Skin of body (tissue), 2 donors: ENCODE results near the gene SCNN1G. TPM values are rescaled to one million over a fixed set of nuclear protein-coding genes. Genes with fewer than 3 reads are reported as not detected.
"Not testable (repeated sequence)": the region's sequence is repeated elsewhere in the genome, so short reads cannot be mapped to it uniquely, and the experiment has no call there.

Experiments
- DNase-seq: peaks from one replicate; lab custom pipeline; 2025; lab: John Stamatoyannopoulos, UW
- total RNA-seq: library from RNA; depleted of rRNA; stranded (reverse); fragments of >200 nt; gene quantifications from one replicate; pipeline ENCODE4 v1.2.3, GENCODE V29; 2014

SCNN1G gene
- total RNA-seq, 1 donor from 2014 or later, result 1.2 TPM

DNA sequence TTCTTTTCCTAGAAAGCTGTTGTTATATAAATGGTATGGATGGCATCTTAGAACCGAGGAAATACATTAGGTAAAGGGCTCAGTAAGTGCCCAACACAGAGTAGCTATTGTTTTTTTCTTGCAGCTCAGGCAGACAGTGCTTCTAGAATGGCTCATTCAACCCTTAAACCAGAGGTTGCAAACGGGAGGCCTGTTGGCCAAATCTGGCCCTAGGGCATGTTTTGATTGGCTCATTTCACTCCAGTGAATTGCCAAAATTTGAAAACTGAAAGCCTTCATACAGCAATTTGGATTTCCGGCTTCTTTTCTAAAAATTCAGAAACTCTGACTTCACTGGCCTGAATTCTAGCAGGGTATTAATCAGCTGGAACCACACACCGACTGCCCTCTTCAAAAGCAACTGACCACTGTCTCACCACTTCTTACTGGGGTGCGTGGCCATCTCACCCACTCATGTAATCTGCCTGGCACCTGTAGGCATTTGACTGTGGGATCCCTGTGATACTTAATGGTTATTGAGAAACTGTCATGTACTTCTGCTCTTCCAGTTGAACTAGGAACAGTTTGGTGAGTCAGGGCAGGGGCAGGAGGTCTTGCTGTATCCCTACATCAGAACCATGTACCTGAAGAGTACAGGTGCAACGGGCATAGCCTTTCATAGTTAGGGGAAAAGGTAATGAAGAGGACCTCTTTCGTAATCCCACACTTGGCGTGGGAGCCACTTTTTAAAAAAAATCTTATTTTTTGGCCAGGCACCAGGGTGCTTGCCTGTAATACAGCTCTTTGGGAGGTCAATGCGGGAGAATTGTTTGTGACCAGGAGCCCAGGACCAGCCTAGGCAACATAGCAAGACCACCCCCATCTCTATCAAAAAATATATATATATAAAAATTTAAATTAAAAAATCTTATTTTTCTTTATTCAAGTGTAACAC is 66.0 kb downstream of the SCNN1G start:
- no peak for DNase-seq

DNA sequence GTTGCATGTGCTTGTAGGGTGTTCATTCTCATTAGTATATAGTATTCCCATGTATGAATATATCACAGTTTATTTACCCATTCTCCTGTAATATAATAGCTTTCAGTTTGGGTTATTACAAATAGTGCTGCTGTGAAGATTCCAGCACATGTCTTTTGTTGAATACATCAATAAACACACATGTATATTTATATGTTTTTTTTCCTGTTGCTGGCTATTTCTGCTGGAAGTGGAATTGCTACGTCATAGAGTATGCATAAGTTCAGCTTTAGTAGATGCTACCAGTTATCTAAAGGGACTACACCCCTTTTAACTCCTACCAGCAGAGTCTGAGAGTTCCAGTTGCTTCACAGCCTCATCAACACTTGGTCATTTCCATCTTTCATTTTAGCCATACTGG is 67.3 kb downstream of the SCNN1G start:
- no peak for DNase-seq

DNA sequence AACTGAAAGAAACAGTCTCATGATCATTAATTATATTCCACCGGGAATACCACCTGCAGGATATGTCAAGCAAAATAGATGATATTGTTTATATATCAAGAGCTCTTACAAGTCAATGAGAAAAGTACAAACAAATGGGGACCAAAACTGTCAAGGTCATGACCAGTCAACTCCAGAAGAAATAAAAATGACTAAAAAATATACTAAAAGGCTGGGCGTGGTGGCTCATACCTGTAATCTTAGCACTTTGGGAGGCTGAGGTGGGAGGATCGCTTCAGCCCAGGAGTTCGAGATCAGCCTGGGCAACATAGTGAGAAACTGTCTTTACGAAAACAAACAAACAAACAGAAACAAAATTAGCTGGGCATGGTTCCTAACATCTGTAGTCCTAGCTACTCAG is 69.8 kb downstream of the SCNN1G start:
- DNase-seq, result no peak

DNA sequence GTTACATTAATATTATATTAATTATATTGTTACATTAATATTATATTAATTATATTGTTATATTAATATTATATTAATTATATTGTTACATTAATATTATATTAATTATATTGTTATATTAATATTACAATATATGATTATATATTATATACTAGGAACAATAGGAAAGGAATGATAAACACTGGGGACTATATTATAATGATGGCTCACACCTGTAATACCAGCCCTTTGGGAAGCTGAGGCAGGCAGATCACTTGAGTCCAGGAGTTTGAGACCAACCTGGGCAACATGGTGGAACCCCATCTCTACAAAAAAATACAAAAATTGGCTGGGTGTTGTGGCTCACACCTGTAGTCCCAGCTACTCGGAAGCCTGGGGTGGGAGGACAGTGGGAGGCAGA is 71.1 kb downstream of the SCNN1G start:
- DNase-seq, result not testable (repeated sequence)

DNA sequence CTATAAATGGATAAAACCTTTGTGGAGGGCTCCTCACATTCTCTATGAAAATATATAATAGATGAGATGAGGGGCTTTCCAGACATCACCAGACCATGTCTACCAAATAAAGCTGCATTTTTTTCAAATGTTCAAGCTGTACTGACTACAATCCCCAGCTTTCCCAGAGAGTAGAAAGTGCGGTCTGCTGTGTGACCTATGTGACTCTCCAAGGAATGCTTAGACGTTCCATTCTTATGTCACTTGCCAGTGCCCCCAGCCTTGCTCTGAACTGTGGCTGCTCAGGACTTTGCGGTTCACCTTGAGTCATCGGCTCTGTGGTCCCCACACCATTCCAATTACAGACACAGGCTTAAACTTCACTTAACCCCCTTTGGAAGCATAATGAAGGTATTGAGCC is 71.8 kb downstream of the SCNN1G start:
- no peak for DNase-seq

GRCh38 chr16:23255000-23255399 is 72.5 kb downstream of the SCNN1G start:
- DNase-seq, result no peak

DNA sequence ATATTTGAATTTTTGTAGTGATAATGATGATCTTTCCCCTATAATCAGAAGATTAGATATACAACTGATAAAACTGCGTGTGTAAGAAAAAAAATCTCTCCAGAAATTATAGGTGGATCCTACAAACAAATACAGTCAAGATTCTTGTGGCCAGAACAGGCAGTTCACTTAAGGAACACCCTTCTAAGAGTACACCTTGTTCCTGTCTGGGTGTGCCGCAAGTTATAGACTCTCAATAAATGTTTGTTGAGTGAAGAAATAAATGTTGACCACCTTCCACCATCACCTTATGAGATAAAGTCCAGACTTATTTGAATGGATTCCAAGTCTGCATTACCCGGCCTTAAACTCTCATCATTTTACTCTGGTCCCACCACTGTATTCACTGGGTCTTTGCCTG is 73.9 kb downstream of the SCNN1G start:
- no peak for DNase-seq

DNA sequence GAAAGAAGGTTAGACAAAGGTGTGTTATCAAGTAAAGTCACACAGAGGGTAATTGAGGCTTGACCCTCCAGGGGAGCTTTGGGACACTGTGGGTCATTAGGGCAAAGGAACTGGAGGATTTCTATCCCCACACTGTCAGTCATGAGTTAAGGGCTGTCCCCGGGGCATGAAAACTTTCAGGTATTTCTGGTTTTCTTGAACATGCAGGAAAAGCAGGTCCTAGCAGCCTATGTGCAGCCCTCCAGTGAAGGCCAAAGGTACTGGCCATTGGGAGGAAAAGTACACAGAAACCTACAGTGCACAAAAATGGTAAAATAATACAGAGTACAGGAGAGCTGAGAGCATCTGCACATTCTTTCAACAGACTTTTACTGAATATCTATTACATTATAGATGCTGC is 75.1 kb downstream of the SCNN1G start:
- no peak for DNase-seq

DNA sequence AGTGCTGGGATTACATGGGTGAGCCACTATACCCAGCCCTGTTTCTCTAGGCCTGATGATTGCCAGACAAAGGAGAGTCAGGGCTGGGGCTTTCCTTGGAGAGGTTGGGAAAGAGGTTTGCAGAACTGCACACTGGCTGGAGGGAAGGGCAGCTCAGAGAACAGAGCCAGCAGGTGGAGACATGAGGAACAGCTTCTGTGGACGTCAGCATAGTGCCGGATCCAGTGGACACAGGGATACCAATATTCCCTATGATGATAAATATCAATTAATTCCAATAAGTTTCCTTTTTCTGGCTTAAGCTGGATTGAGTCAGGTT is 76.3 kb downstream of the SCNN1G start:
- DNase-seq, result no peak

Other genes starting within 250 kb of the SCNN1G start
- 18.3 TPM for gene USP31, start 33.3 kb upstream of the SCNN1G start, total RNA-seq
- 3.7 TPM for gene SCNN1B, start 119.6 kb downstream of the SCNN1G start, total RNA-seq